ENCODE results near the gene DHRS7B. TPM values are rescaled to one million over a fixed set of nuclear protein-coding genes. Genes with fewer than 3 reads are reported as not detected.

Gene DHRS7B
- total and polyA plus RNA-seq, 9 of the 15 experiments (the other 6 are each of a cell fraction or from before 2014, with no cell fraction given), result 8.0 to 30.7 (median 14.8) TPM

GRCh38 chr17:21239680-21240368 lies 113.1 kb downstream of the DHRS7B start:
- Histone ChIP-seq H3K36me3 (ENCODE audit: control insufficient read depth, insufficient read depth, low read length) (no peaks in the 10 kb centered on the region), H4K20me1 (replicated peaks; ENCODE audit: control insufficient read depth, insufficient read depth, low read length) (no peaks in the 10 kb centered on the region), H3K27me3 (ENCODE audit: control insufficient read depth in 2 of 2, insufficient read depth in 2 of 2, low read length in 2 of 2) (no peaks in the 10 kb centered on the region), H3K4me3 (no peak overlapping the region), H3K27ac (ENCODE audit: extremely low read depth, low read depth, low read length) (no peak overlapping the region), H3K9ac (ENCODE audit: insufficient read depth in 1 of 2, low read depth in 2 of 2, low read length in 2 of 2) (peak overlapping the region in 1 of 2 experiments; percentile 58; a peak in 2 of 4 replicates), H3K79me2 (ENCODE audit: control insufficient read depth, insufficient read depth, low read length) (no peaks in the 10 kb centered on the region), H3K9me3 (replicated peaks; ENCODE audit: control insufficient read depth, insufficient read depth, low read depth, low read length) (no peaks in the 10 kb centered on the region), H2AFZ (ENCODE audit: low read depth, low read length) (no peak overlapping the region), H3K9me1 (ENCODE audit: control insufficient read depth, insufficient read depth, low read length) (no peaks in the 10 kb centered on the region), H3K4me2 (ENCODE audit: insufficient read depth, low read length) (no peak overlapping the region), H3K4me1 (replicated peaks in 1 of 2; ENCODE audit: control insufficient read depth in 2 of 2, insufficient read depth in 2 of 2, low read length in 2 of 2) (peaks cover 2 to 9% of the 10 kb centered on the region in 2 experiments; a peak in 3 of 5 replicates)
- peak; percentile 64 for FAIRE-seq
- DNase-seq (ENCODE audit: extremely low read depth in 1 of 4, low spot score in 3 of 4), result peak; percentile 44 to 62 (median 49)
- in situ Hi-C loops (cut with MboI), result no loop called here
- ChIA-PET POLR2A (interaction anchor here (0.6 to 1.2 kb wide), 2 partner anchors 10 to 11 kb away, joined by 4 read pairs; no protein-coding TSS in a partner anchor), CTCF (ENCODE audit: low intra/inter-chr PET ratio) (no interaction called here)
- BruUV-seq (replicated peaks), result no TSS peak
- ATAC-seq, result peak; percentile 92
- intact Hi-C loops (cut with micrococcal nuclease), result no loop called here
- 16% methylated on average over 8 of the region's 12 CpGs for WGBS (ENCODE audit: insufficient coverage, low coverage, missing lambda C conversion rate)
- TF ChIP-seq MBD2 (IDR thresholded peaks at IDR 0.05; ENCODE audit: borderline replicate concordance, low read depth), result no peak
- TF ChIP-seq KHSRP (IDR thresholded peaks at IDR 0.05), result no peak
- peak; percentile 12 to 51; a peak in 2 of 4 replicates for TF ChIP-seq RAD21 (CRISPR knock-in tag; conservative IDR thresholded peaks at IDR 0.05 in 1 of 2, IDR thresholded peaks at IDR 0.05 in 1 of 2)
- TF ChIP-seq CEBPG (CRISPR knock-in tag; IDR thresholded peaks at IDR 0.05), result peak; percentile 46; the same call in 1 of the 2 replicates
- TF ChIP-seq CEBPG (tag; conservative IDR thresholded peaks at IDR 0.05 in 1 of 2, IDR thresholded peaks at IDR 0.05 in 1 of 2), result peak; percentile 36 to 71; a peak in 2 of 4 replicates
- TF ChIP-seq PHF8 (IDR thresholded peaks at IDR 0.05; ENCODE audit: borderline replicate concordance, low read length), result no peak
- no peak for TF ChIP-seq ZNF41 (CRISPR knock-in tag; conservative IDR thresholded peaks at IDR 0.05)
- TF ChIP-seq SMAD3 (CRISPR knock-in tag; conservative IDR thresholded peaks at IDR 0.05), result no peak
- no peak for TF ChIP-seq PBX2 (CRISPR knock-in tag; IDR thresholded peaks at IDR 0.05; ENCODE audit: low read depth)
- peak; percentile 65; the same call in 1 of the 2 replicates for TF ChIP-seq PBX2 (tag; conservative IDR thresholded peaks at IDR 0.05; ENCODE audit: low read depth)
- TF ChIP-seq RBM39 (optimal IDR thresholded peaks at IDR 0.05; ENCODE audit: low read depth, low read length), result no peak
- TF ChIP-seq THAP7 (CRISPR knock-in tag; IDR thresholded peaks at IDR 0.05), result no peak
- TF ChIP-seq MEIS2 (IDR thresholded peaks at IDR 0.05; ENCODE audit: partially characterized antibody), result peak; percentile 53
- TF ChIP-seq ZNF174 (CRISPR knock-in tag; IDR thresholded peaks at IDR 0.05), result no peak
- no peak for TF ChIP-seq KDM4B (IDR thresholded peaks at IDR 0.05; ENCODE audit: borderline replicate concordance in 2 of 2, low read depth in 1 of 2)
- TF ChIP-seq CEBPB (tag; IDR thresholded peaks at IDR 0.05), result peak; percentile 86
- peak; percentile 34 for TF ChIP-seq CTCFL (IDR thresholded peaks at IDR 0.05; ENCODE audit: borderline replicate concordance, insufficient read depth, low read depth, low read length, poor library complexity, severe bottlenecking)
